GM12892 (cell line): Measurements from ENCODE around the gene XPO4.

Experiments
- POLR2A ChIP-seq: IDR thresholded peaks from 2 replicates; pipeline ENCODE4 v1.6.1; 2011; ENCODE audit warnings: low read depth, low read length, control low read depth
- POLR2AphosphoS5 ChIP-seq: IDR thresholded peaks from 2 replicates; pipeline ENCODE4 v1.6.1; 2011; ENCODE audit warnings: low read depth, low read length, control low read depth
- TAF1 ChIP-seq: IDR thresholded peaks from 2 replicates; pipeline ENCODE4 v1.6.1; 2011; ENCODE audit warnings: low read depth, mild to moderate bottlenecking, control low read depth, low read length, borderline replicate concordance

GRCh38 chr13:20843166-20843565, 59.4 kb downstream of the XPO4 start:
- TF ChIP-seq POLR2A (no peak), TAF1 (no peak), POLR2AphosphoS5 (no peak)
